Adrenal gland (tissue), 5 donors: ENCODE data around the gene ENGASE.

ENCODE experiments used
- CTCF ChIP-seq, 6 experiments: fragments of 450-650 bp in 4 of 6; fragments of 200-600 bp in 2 of 6; sonication (generic) in 1 of 6; IDR thresholded peaks; 1 replicate in 5 of 6; 2 replicates in 1 of 6; pipeline versions ENCODE4 v1.5.1 to v1.8.0; 2016 to 2021; ENCODE audit warnings: antibody characterized with exemption in 6 of 6, mild to moderate bottlenecking in 2 of 6, moderate library complexity in 1 of 6
- POLR2A ChIP-seq, 2 donors: fragments of 450-650 bp; IDR thresholded peaks; one replicate each; pipeline ENCODE4 v1.6.1; 2017; ENCODE audit warnings: antibody characterized with exemption in 2 of 2, mild to moderate bottlenecking in 2 of 2, moderate library complexity in 1 of 2
- donor health status: DM: no; HTN: no; CAD: no.

GRCh38 chr17:79046916-79047280 is 27.7 kb upstream of the ENGASE start:
- TF ChIP-seq CTCF (IDR thresholded peaks at IDR 0.05) = no peak
- no peak for TF ChIP-seq POLR2A (IDR thresholded peaks at IDR 0.05)
